Activated CD8-positive, alpha-beta memory T cell treated with anti-CD3 and anti-CD28 coated beads, Interleukin-2, amount 50 U/mL, for 4 hours (primary cell): ENCODE data around the gene NECTIN4.
A peak's percentile ranks its signal among the peaks of the same experiment; 100 is the strongest.
"Not testable (repeated sequence)": the region's sequence is repeated elsewhere in the genome, so short reads cannot be mapped to it uniquely, and the experiment has no call there.

ENCODE experiments used
- DNase-seq: peaks from one replicate; pipeline ENCODE4 v3.0.0-alpha.2; 2020

Gene NECTIN4

DNA sequence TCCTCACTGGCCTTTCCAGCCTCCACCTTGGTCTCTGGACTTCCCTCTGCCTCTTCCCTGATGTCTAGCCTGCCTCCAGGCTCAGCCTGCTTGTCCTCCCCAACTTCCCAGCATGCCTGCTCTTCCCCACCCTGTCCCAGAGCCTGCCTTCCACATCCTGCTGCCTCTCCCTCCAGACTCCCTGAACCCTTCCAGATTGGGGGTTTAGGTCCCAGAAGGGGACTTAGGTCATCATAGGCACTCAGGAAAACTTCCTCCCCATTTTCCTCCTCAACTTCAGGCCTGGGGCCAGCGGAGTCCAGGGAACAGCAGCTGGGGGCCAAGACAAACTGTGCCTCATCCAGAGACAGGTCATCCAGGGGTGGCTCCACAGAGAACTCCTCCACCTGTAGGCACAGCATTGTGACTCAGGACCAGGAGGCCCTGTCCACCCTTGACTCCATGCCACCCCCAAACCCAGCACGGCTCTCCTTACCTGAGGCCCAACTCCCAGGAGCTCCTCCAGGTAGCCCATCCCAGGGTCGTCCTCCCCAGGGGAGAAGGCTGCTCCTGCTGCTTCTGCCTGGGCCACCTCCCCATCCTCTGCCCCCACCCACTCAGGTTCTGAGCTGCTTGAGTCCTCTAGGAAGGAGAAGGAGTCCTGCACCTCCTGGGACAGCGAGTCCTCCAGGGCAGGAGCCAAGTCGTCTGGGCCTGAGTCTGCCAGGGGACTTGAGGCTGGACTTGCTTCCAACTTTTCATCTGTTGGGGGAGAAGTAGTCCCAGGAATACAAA, 40.2 kb downstream of the NECTIN4 start:
- DNase-seq: no peak

DNA sequence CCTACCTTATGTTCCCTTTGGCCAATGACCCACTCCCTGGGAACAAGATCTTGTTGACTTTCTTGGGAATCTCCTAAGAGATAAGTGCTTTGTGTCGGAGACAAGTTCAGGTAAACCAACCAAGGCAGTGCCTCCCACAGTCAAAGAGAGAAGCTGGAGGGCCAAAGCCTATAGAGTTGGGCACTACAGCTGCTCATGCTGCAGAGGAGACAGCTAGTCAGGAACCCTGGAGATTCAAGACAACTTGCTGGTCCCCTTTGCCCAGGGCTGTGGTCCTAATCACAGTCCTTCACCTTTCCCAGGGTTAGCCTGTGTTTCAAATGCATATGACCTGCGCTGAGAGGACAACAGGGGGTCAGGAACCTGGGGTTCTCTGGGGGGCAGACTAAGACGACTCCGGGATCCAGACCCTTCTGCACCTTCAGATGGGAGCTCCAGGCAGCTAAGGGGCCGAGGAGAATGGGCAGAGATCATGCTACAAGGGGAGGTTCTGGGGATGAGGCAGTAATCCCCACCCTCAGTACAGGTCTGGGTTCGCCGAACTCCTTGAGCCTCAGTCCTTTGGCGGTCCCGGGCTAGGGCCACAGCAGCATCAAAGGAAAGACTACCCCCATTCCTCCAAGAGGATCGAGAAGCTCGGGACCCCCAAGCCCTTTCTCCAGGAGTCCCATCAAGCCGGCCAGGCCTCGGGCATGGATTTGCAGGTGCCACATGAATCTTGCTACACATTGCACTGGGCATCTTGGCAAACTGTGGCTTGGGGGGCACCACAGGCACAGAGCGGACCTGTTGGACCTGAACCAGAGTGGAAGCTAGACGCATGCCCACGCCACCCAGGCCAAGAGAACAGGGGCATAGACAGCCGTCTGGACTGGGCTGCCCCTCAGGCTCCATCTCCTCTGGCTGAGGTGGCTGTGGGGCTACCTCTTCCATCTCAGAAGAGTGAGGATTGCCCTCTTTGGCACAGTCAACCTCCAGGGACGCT, 41.6 kb downstream of the NECTIN4 start:
- no peak for DNase-seq

DNA sequence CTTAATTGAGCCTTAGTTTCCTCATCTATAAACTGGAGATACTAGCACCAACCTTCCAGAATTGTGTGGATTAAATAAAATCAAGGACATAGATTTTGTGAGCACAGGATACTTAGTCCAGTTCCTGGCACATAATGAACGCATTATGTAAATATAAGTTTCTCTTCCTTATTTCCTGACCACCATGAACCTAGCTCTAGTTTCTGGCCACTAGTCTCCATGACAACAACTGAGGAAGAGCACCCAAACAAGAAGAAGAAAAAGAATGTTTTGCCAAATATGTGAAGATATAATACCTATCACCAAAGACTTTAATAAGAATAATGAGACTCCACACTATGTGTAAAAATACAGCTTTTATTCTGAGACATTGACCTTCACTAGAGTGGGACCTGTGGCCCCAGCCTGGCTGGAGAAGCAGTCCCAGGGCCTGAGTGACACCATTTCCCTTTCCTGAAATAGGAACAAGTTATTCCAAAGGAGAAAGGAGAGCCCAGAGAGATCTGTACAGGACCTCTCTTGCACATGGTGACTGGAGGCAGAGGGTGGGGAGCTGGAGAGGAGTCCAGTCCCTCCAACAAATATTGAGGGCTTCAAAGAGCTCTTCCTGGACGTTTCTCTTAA, 42.6 kb downstream of the NECTIN4 start:
- no peak for DNase-seq

DNA sequence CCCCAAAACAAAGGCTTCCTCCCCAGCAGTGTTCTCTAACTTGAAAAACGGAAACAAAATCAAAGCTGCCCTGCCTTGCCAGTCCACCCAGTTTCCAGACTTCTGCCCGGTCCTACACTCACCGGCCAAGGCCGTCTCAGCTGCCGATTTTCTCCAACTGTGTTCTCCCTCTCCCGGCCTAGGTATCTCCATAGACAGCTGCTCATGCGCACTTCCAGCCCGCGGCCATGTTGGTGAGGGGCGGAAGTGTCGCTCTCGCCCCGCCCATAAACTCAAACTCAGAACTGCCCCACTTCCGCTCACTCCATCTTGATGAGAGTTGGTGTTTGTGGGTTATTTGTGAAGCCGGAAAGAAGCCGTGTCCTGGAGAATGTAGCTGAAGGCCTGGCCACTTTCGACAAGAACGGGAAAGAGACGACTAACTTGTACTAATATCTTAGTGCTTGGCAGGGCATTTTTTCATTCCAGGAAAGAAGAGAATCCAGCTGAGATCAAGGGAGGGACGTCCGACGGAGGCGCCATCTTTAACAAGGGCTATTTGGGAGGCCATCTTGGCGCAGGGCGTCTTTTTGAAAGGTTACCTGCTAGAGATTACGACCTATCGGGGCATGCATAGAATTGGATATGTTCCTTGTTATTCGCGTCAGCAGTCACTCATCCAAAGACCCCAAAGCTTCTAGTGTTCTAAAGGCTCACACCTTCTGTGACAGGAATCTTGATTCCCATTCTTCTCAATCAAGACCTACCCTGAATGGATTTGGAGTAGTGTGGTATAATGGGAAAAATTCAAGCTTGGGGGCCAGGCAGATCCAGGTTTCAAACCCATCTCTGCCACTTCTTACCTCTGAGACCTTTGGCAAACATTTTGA, 43.4 kb downstream of the NECTIN4 start, which contains the start of gene USF1:
Gene USF1 (minus strand): TSS at position 242 of the 869 bp plus-strand sequence. CDS start 2,702 bp downstream, outside the sequence.
- peak; percentile 90 for DNase-seq

DNA sequence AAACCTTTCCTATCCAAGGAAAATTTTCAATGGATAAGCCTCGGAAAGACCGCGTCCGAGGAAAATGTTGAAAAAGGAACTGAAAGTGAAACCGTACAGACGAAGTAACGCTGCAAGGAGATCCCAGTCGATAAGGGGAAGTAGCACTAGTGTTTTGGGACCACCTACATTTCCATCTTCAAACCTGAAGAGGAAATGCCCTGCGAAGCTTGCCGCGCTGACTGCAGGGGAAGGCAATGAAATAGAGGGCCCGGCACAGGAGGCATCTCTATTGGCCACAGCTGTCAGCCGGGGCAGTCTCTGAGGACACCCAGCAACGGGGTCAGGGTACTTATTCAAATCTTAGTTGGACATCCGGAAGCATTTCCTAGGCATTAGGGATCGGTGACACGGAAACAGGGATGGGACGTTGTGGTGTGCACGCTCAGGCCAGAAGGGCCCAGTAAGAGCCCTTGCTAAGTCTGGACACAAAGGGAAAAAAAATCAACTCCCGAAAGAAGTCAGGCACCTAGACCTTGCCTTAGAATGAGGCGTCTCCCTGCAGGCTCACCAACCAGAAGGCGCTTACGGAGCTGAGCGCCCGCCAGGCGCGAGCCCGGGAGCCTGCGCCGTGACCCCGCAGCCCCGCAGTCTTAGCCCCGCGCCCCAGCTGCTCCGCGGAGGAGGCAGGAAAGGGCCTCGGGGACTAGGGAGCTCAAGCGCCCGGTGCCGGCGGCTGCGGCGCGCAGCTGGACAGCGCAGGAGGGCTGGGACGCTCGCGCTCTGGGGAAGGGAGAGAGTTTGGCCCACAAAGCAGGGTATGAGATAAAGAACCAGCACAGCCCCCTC, 44.2 kb downstream of the NECTIN4 start:
- DNase-seq: peak; percentile 56

DNA sequence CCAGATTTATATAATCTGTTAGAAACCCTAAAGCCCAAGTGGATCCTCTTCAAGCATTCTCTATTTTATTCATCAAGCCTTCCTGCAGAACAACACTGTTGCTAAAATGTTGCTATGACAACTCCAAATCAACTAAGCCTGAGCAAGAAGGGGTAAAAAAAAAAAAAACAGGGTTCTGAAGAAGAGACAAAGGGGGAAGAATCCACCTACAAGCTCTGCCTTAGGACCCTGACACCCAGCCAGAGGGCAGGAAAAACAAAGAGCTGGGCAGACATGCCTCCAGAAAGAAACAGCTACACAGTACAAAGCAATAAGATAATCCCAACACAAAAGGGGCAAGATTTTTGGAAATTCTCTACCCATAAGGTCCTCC, 44.8 kb downstream of the NECTIN4 start:
- no peak for DNase-seq

DNA sequence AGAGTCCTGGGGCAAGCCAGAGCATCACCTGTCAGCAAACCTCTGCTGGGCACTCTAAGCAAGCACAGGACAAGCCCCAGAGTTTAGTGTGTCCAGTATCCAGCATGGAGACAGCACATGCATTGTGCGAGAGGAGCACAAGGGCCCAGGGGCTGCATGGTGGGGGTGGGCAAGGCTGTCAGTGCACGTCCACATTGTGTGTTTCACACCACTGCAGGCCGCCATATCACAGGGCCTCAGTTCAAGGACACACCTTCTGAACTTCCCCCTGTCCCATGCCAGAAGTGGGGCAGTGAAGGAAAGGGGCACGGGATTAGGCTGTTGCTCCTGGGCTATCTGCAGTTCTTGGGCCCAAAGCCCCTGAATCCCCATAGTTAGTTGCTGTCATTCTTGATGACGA, 49.8 kb downstream of the NECTIN4 start:
- DNase-seq: no peak

DNA sequence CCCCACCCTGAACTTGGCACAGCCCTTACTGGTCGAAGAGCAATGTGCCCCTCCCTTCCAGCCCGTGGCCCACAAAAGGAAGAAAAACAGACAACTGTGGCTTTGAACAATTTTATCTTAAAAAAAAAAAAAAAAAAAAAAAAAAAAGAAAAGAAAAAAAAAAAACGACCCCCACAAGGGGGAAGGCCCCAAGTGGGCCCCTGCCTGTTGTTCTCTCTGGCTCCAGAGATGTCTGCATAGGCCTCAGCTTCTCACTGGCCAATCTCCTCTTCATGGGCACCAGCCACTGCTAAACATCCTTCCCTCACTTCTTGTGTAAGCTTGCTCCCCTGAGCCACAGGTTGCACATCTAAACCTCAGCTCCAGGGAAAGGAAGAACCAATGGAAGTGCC, 50.2 kb downstream of the NECTIN4 start:
- no peak for DNase-seq

DNA sequence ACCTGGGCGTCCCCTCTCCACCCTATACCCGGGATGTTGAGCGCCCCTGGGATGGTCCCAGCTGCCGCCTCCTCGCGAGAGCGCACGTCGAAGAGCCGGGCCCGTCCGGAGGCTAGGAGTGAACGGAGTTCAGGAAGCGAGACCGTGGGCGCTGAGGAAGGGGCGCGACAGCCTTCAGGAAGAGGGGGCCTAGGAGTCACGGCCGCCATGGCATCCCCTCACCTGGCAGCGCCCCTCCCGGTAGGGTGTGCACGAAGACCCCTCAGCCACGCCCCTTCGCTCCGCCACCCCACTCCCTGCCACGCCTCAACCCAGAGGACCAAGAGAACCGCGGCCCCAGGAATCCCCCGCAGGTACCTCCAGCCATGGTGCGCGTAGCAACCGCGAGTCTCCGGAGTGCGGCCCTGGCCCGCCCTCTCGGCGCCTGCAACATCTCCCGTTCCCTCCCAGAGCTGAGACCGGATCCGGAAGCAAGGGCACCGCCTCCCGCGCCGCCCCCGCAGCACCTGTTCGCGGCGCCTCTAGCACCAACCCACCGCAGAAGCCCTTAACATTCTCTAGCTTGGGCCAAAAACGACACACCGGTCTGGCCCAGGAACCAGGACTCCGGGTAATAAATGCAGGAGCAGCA, 50.7 kb downstream of the NECTIN4 start, which contains the start of gene TSTD1:
Gene TSTD1 (minus strand): TSS at position 442 of the 631 bp plus-strand sequence. CDS start 75 bp downstream, at position 367.
- DNase-seq: peak; percentile 85

DNA sequence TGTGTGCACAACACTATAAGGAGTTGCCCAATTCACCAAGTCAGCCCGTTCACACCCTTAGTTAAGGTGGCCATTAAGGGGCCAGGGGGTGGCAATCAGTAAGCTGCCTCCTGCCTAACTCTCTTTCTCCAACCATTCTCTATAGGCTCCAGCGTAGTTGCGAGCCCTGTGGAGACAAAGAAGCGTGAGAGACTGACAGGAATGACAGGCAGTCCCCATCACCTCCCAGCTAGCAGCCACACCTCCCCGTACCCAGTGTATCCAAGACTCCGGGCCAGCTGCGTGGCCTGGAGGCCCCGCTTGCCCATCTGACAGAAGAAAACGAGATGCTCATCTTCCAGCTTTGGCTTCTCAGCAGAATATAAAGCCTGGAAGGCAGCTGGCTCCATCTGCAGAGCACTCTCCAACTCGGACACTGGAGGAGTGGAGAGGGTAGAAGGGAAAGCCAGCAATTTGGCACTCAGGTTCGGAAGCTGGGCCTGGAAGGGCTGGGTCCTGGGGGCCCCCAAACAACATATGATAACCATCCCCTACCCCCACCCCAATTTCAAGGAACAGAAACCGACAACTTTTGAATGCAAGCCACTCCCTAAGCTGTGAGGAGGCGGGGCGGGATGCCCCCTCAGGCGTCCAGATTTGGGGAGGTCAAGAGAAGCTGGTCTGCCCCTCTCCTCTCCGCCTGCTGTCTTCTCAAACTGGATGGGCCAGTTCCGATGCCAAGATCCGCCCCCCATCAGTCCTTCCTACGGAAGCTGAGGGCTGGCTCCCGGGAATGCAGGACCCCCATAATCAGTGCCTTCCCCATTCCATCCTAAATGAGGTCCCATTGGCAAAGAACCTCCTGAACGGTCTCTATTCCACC, 51.5 kb downstream of the NECTIN4 start:
- DNase-seq: no peak

DNA sequence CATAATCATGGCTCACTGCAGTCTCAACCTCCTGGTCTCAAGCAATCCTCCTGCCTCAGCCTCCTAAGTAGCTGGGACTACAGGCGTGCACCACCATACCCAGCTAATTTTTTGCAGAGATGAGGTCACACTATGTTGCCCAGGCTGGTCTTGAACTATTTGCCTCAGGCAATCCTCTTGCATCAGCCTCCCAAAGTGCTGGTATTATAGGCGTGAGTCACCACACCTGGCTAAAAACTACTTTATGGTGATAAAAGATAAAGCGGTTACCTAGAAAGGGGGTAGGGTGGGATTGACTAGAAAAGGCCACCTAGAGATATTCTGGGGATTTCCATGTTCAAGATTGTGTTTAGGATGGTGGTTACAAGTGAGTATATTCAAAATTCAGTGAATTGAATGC, 55.6 kb downstream of the NECTIN4 start:
- DNase-seq: no peak

DNA sequence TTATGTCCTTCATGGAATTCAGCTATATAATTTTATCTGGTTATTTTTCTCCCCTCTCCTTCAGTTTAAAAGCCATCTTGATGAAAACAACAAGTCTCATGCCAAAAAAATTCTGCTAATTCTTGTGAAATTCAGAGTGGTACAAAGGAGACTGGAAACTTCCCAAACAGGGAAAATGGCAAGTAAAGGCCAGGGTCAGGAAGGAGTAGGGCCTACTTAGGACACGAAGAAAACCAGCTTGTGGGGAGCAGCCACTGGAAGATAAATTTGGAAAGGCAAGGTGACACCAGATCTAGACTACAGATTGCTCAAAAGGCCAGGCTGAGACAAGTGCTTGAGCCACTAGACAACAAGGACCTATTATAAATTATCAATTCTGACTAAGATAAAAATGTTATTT, 56.9 kb downstream of the NECTIN4 start:
- DNase-seq: no peak

DNA sequence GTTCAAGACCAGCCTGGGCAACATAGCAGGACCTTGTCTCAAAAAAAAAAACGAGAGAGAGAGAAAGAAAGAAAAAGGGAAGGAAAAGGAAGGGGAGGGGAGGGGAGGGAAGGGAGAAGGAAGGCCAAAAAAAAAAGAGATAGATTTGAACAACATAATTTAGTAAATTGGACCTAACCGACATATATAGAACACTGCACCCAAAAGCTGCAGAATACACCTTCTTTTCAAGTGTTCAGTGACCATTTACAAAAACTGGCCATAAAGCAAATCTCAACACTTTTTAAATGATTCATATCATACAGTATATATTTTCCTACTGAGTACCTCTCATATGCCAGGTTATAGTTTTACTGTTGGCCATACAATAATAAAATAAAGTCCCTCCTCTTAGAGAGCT, 57.5 kb downstream of the NECTIN4 start:
- no peak for DNase-seq

DNA sequence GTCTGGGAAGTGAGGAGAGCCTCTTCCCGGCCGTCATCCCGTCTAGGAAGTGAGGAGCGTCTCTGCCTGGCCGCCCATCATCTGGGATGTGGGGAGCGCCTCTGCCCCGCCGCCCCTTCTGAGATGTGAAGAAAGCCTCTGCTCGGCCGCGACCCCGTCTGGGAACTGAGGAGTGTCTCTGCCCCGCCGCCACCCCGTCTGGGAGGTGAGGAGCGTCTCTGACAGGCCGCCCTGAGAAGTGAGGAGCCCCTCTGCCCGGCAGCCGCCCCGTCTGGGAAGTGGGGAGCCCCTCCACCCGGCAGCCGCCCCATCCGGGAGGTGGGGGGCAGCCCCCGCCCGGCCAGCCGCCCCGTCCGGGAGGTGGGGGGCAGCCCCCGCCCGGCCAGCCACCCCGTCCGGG, 59.9 kb downstream of the NECTIN4 start:
- not testable (repeated sequence) for DNase-seq

DNA sequence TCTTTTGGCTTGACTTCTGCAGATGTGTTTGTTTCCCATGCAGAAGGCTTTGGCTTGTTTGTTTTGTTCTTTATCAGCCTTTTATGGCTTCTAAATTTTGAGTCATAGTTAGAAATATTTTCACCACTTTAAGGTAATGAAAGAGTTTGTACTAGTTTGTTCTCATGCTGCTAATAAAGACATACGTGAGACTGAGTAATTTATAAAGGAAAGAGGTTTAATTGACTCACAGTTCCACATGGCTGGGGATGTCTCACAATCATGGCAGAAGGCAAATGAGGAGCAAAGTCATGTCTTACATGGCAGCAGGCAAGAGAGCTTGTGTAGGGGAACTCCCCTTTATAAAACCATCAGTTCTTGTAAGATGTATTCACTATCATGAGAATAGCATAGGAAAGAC, 62.4 kb downstream of the NECTIN4 start:
- not testable (repeated sequence) for DNase-seq

DNA sequence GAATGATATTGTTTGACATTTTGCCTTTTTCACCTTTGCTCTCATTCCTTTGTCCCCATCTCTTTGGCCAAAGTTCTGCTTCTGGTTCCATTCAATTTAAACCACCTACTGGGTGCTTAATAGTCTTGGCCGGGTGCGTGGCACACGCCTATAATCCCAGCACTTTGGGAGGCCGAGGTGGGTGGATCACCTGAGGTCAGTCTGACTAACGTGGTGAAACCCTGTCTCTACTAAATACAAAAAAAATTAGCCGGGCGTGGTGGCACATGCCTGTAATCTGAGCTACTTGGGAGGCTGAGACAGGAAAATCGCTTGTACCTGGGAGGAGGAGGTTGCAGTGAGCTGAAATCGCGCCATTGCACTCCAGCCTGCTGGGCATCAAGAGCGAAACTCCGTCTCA, 66.9 kb downstream of the NECTIN4 start:
- DNase-seq: not testable (repeated sequence)

DNA sequence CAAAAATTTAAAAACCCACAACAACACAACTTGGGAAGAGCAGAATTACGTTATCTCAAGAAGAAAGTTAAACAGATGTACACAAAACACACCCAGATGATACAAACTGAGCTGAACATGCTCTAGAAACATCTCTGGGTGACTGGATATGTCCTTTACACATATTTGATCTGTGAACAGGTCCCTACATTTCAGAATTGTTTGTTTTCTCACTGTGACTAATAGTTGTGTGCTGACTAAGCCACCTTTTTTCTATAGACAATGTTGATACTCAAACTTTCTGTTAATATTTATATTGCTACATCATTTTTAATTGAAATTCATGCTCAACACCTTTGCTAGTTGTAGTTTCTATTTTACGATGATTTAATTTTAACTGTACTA, 67.4 kb downstream of the NECTIN4 start:
- no peak for DNase-seq

DNA sequence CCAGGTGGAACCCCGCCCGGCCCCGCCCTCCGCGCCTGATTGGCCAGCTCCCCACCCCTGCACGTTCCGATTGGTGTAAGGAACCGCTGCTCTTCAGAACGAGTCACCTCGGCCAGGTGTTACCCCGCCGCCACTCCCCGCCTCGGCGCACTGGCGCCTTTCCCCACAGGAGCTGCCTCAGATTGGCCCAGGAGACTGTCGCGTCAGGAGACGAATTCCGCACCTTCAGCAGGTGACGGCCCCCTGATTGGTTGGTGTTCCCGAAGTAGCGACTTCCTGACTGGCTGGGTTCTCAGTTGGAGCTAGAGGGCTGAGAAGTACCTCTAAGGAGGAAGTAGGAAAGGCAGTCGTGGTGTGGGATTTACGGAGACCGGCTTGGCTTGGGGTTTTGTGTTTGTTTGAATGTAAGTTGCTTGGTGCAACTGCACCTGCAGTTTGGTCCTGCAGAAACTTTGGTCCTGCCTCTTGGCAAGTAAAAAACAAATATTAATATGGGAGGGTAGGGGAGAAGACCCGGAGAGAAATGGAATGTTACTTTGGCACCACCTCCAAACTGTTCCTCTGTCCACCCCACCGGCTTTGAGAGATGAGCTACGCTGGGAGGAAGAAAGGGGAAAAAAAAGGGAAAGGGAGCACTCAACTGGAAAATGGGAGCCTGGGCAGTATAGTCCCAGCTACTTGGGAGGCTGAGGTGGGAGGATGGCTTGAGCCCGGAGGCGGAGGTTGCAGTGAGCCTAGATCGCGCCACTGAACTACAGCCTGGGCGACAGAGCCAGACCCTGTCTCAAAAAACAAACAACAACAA, 68.0 kb downstream of the NECTIN4 start:
- DNase-seq: peak; percentile 88
